A172 (cell line): ENCODE data around the gene ZNF573. TPM values are rescaled to one million over a fixed set of nuclear protein-coding genes. Genes with fewer than 3 reads are reported as not detected.
A peak's percentile ranks its signal among the peaks of the same experiment; 100 is the strongest.
"Not testable (repeated sequence)": the region's sequence is repeated elsewhere in the genome, so short reads cannot be mapped to it uniquely, and the experiment has no call there.

Experiments
- DNase-seq: peaks from one replicate; pipeline ENCODE4 v3.0.0-alpha.2; 2015; ENCODE audit warnings: low spot score
- total RNA-seq: library from RNA; depleted of rRNA; stranded (reverse); fragments of >200 nt; shearing (Covaris generic); gene quantifications from 2 replicates; pipeline ENCODE4 v1.2.3, GENCODE V29; 2014; rRNA removed

ZNF573 gene
- 4.9 and 6.0 TPM in 2 replicates for total RNA-seq

- DNase-seq: peak; percentile 84
Measured at GRCh38 chr19:37779127-37780005, at the start of gene ZNF573. ZNF573 (minus strand) TSS chr19:37779586; CDS start chr19:37773729, 5,857 bp downstream.

GRCh38 chr19:37817180-37817981, 38.0 kb upstream of the ZNF573 start:
- no peak for DNase-seq

- DNase-seq: not testable (repeated sequence)
Measured at GRCh38 chr19:37815611-37816010, 36.2 kb upstream of the ZNF573 start.

- no peak for DNase-seq
Measured at GRCh38 chr19:37813340-37813739, 34.0 kb upstream of the ZNF573 start.

GRCh38 chr19:37809366-37809765, 30.0 kb upstream of the ZNF573 start:
- no peak for DNase-seq

GRCh38 chr19:37803249-37803840, 24.0 kb upstream of the ZNF573 start:
- no peak for DNase-seq

- DNase-seq: no peak
Measured at GRCh38 chr19:37790244-37790925, 11.0 kb upstream of the ZNF573 start.

GRCh38 chr19:37778613-37779126, 716 bp downstream of the ZNF573 start:
- no peak for DNase-seq

- DNase-seq: no peak
Measured at GRCh38 chr19:37770985-37771384, 8.4 kb downstream of the ZNF573 start.

- DNase-seq: peak; percentile 29
Measured at GRCh38 chr19:37763488-37763887, 15.9 kb downstream of the ZNF573 start.

GRCh38 chr19:37757683-37758082, 21.7 kb downstream of the ZNF573 start:
- not testable (repeated sequence) for DNase-seq

- DNase-seq: no peak
Measured at GRCh38 chr19:37738371-37738770, 41.0 kb downstream of the ZNF573 start.

- no peak for DNase-seq
Measured at GRCh38 chr19:37725181-37725580, 54.2 kb downstream of the ZNF573 start.

- no peak for DNase-seq
Measured at GRCh38 chr19:37719927-37720265, 59.5 kb downstream of the ZNF573 start.

- peak; percentile 34 for DNase-seq
Measured at GRCh38 chr19:37719111-37719926, 60.1 kb downstream of the ZNF573 start, which contains the start of gene ZNF607. ZNF607 (minus strand) TSS chr19:37719761; CDS start chr19:37711618, 8,143 bp downstream.

- DNase-seq: no peak
Measured at GRCh38 chr19:37718304-37718703, 61.1 kb downstream of the ZNF573 start.

GRCh38 chr19:37716140-37716539, 63.2 kb downstream of the ZNF573 start:
- no peak for DNase-seq

GRCh38 chr19:37706052-37706605, 73.3 kb downstream of the ZNF573 start:
- DNase-seq: no peak

- DNase-seq: peak; percentile 33
Measured at GRCh38 chr19:37699057-37699456, 80.3 kb downstream of the ZNF573 start.

- DNase-seq: peak; percentile 5
Measured at GRCh38 chr19:37698216-37698615, 81.2 kb downstream of the ZNF573 start.
